OCI-LY7 (cell line): Measurements from ENCODE around the gene DARS1.

Experiments used
- CTCF ChIP-seq: fragments of 200-600 bp; sonication (generic); conservative IDR thresholded peaks from 2 replicates; pipeline ENCODE4 v1.5.1; 2014; ENCODE audit warnings: mild to moderate bottlenecking, antibody characterized with exemption, low read length, moderate library complexity, mixed read lengths
- EZH2phosphoT487 ChIP-seq: fragments of 200-600 bp; sonication (generic); IDR thresholded peaks from 2 replicates; pipeline ENCODE4 v1.6.1; 2018; ENCODE audit warnings: low read depth, borderline replicate concordance, mild to moderate bottlenecking, mixed run types, antibody characterized with exemption, low read length, moderate library complexity, mixed read lengths

GRCh38 chr2:135863233-135863632, 122.2 kb downstream of the DARS1 start:
- TF ChIP-seq CTCF = no peak
- no peak for TF ChIP-seq EZH2phosphoT487
